Effector CD4-positive, alpha-beta T cell (primary cell): ENCODE results near the gene XXYLT1.
"Not testable (repeated sequence)": the region's sequence is repeated elsewhere in the genome, so short reads cannot be mapped to it uniquely, and the experiment has no call there.

Experiments
- DNase-seq: peaks from one replicate; pipeline ENCODE4 v3.0.0-alpha.2; 2020

The XXYLT1 gene

GRCh38 chr3:195059471-195060216 is 211.3 kb downstream of the XXYLT1 start:
- DNase-seq: no peak

- DNase-seq: no peak
Observed at GRCh38 chr3:195059006-195059350, 212.0 kb downstream of the XXYLT1 start.

GRCh38 chr3:195058336-195059005 is 212.5 kb downstream of the XXYLT1 start:
- DNase-seq: no peak

- no peak for DNase-seq
Observed at GRCh38 chr3:195057716-195058115, 213.2 kb downstream of the XXYLT1 start.

GRCh38 chr3:195056506-195056905 is 214.5 kb downstream of the XXYLT1 start:
- no peak for DNase-seq

GRCh38 chr3:195054311-195054710 is 216.6 kb downstream of the XXYLT1 start:
- DNase-seq: no peak

- no peak for DNase-seq
Observed at GRCh38 chr3:195052939-195053338, 218.0 kb downstream of the XXYLT1 start.

- not testable (repeated sequence) for DNase-seq
Observed at GRCh38 chr3:195050296-195050695, 220.7 kb downstream of the XXYLT1 start.

- no peak for DNase-seq
Observed at GRCh38 chr3:195048059-195048905, 222.7 kb downstream of the XXYLT1 start.

GRCh38 chr3:195047536-195047935 is 223.4 kb downstream of the XXYLT1 start:
- no peak for DNase-seq

- DNase-seq: no peak
Observed at GRCh38 chr3:195046441-195046840, 224.5 kb downstream of the XXYLT1 start.

GRCh38 chr3:195045481-195046210 is 225.3 kb downstream of the XXYLT1 start:
- no peak for DNase-seq

GRCh38 chr3:195044411-195044810 is 226.5 kb downstream of the XXYLT1 start:
- DNase-seq: no peak

GRCh38 chr3:195043607-195044339 is 227.2 kb downstream of the XXYLT1 start:
- DNase-seq: no peak

GRCh38 chr3:195042743-195043606 is 228.0 kb downstream of the XXYLT1 start:
- DNase-seq: no peak

- no peak for DNase-seq
Observed at GRCh38 chr3:195041871-195042742, 228.9 kb downstream of the XXYLT1 start.

- no peak for DNase-seq
Observed at GRCh38 chr3:195040773-195041520, 230.0 kb downstream of the XXYLT1 start.

GRCh38 chr3:195040094-195040493 is 230.9 kb downstream of the XXYLT1 start:
- no peak for DNase-seq

- DNase-seq: no peak
Observed at GRCh38 chr3:195039180-195039843, 231.6 kb downstream of the XXYLT1 start.
